ENCODE results near the gene EGFR.
"Not testable (repeated sequence)": the region's sequence is repeated elsewhere in the genome, so short reads cannot be mapped to it uniquely, and the experiment has no call there.

The EGFR gene

GRCh38 chr7:55016061-55016745 lies 2.6 kb upstream of the EGFR start:
- no peak for DNase-seq

- no peak for DNase-seq
Observed at GRCh38 chr7:55016746-55017090, 2.1 kb upstream of the EGFR start.

- no peak for DNase-seq
Observed at GRCh38 chr7:55017841-55018240, 976 bp upstream of the EGFR start.

- DNase-seq: peak; percentile 40
Observed at GRCh38 chr7:55019191-55019690, 424 bp downstream of the EGFR start.

- peak; percentile 51 for DNase-seq
Observed at GRCh38 chr7:55019691-55020465, 1.1 kb downstream of the EGFR start.

GRCh38 chr7:55020466-55020871 lies 1.7 kb downstream of the EGFR start:
- peak; percentile 34 for DNase-seq

GRCh38 chr7:55021053-55021452 lies 2.2 kb downstream of the EGFR start:
- DNase-seq: no peak

GRCh38 chr7:55022002-55022985 lies 3.5 kb downstream of the EGFR start:
- DNase-seq: peak; percentile 57

GRCh38 chr7:55023841-55024505 lies 5.2 kb downstream of the EGFR start:
- DNase-seq: no peak

- DNase-seq: peak; percentile 57
Observed at GRCh38 chr7:55024776-55025175, 6.0 kb downstream of the EGFR start.

- DNase-seq: peak; percentile 51
Observed at GRCh38 chr7:55026086-55026790, 7.4 kb downstream of the EGFR start.

- DNase-seq: peak; percentile 63
Observed at GRCh38 chr7:55026867-55027490, 8.2 kb downstream of the EGFR start.

- no peak for DNase-seq
Observed at GRCh38 chr7:55028011-55028410, 9.2 kb downstream of the EGFR start.

GRCh38 chr7:55030314-55030713 lies 11.5 kb downstream of the EGFR start:
- DNase-seq: peak; percentile 36

- no peak for DNase-seq
Observed at GRCh38 chr7:55031075-55031474, 12.3 kb downstream of the EGFR start.

GRCh38 chr7:55032069-55032699 lies 13.4 kb downstream of the EGFR start:
- peak; percentile 56 for DNase-seq

GRCh38 chr7:55033236-55033846 lies 14.5 kb downstream of the EGFR start:
- DNase-seq: no peak

GRCh38 chr7:55034776-55035175 lies 16.0 kb downstream of the EGFR start:
- DNase-seq: no peak

- not testable (repeated sequence) for DNase-seq
Observed at GRCh38 chr7:55035410-55035809, 16.6 kb downstream of the EGFR start.
